SK-N-SH (cell line): ENCODE measurements around the gene CD2. TPM values are rescaled to one million over a fixed set of nuclear protein-coding genes. Genes with fewer than 3 reads are reported as not detected.

Experiments
- CTCF ChIA-PET: fragments of 300-600, 350-600 bp; formaldehyde crosslinking; extraction: SDS; loops from one replicate; lab custom pipeline; 2021; lab: Yijun Ruan, JAX
- POLR2A ChIA-PET: fragments of 350-600 bp; sonication (Branson Sonifier 250); formaldehyde crosslinking; extraction: SDS; loops from one replicate; lab custom pipeline; 2020; ENCODE audit warnings: antibody characterized with exemption, inconsistent platforms; lab: Yijun Ruan, JAX
- DNase-seq: peaks from one replicate; pipeline ENCODE4 v3.0.0; 2012
- H2AFZ ChIP-seq: fragments of 200-600 bp; sonication (generic); 2 replicates; pipeline ENCODE4 v1.8.1; 2016; ENCODE audit warnings: antibody characterized with exemption, mild to moderate bottlenecking, low read depth
- H3F3A ChIP-seq: fragments of 200-600 bp; sonication (generic); replicated peaks from 2 replicates; pipeline ENCODE3; 2016; ENCODE audit warnings: antibody characterized with exemption, mild to moderate bottlenecking; ENCODE audit not compliant: insufficient read depth
- H3K27ac ChIP-seq, 2 experiments: fragments of 200-500 bp in 1 of 2; fragments of 200-600 bp in 1 of 2; sonication (Bioruptor generic) in 1 of 2; sonication (generic), shearing (Covaris generic) in 1 of 2; 2 replicates each; pipeline versions ENCODE4 v1.5.1 to v1.6.1; 2014 to 2016; ENCODE audit warnings: low read depth in 2 of 2, inconsistent platforms in 1 of 2, low read length in 1 of 2, mild to moderate bottlenecking in 1 of 2, mixed read lengths in 1 of 2
- H3K27me3 ChIP-seq: fragments of 200-600 bp; sonication (generic), shearing (Covaris generic); 2 replicates; pipeline ENCODE4 v1.6.1; 2016; ENCODE audit warnings: mixed run types; ENCODE audit not compliant: insufficient read depth
- H3K36me3 ChIP-seq, 2 experiments: fragments of 200-500 bp in 1 of 2; fragments of 200-600 bp in 1 of 2; sonication (Bioruptor generic) in 1 of 2; sonication (generic) in 1 of 2; replicated peaks in 1 of 2; 2 replicates each; pipeline versions ENCODE3 to v1.5.1; 2014 to 2016; ENCODE audit warnings: low read length in 1 of 2, mild to moderate bottlenecking in 1 of 2; ENCODE audit not compliant: insufficient read depth in 2 of 2, control insufficient read depth in 1 of 2
- H3K4me1 ChIP-seq, 2 experiments: fragments of 200-500 bp in 1 of 2; fragments of 200-600 bp in 1 of 2; sonication (Bioruptor generic) in 1 of 2; sonication (generic), shearing (Covaris generic) in 1 of 2; 2 replicates each; pipeline versions ENCODE4 v1.5.1 to v1.6.1; 2014 to 2016; ENCODE audit warnings: low read depth in 1 of 2, low read length in 1 of 2, mixed run types in 1 of 2; ENCODE audit not compliant: insufficient read depth in 2 of 2, control insufficient read depth in 1 of 2
- H3K4me2 ChIP-seq: fragments of 200-600 bp; sonication (generic), shearing (Covaris generic); 2 replicates; pipeline ENCODE4 v1.6.1; 2017; ENCODE audit warnings: mixed run types
- H3K4me3 ChIP-seq, 2 experiments: fragments of 200-500 bp in 1 of 2; fragments of 200-600 bp in 1 of 2; sonication (Bioruptor generic) in 1 of 2; sonication (generic), shearing (Covaris generic) in 1 of 2; 2 replicates each; pipeline versions ENCODE4 v1.5.1 to v1.8.1; 2014 to 2016; ENCODE audit warnings: low read depth in 2 of 2, inconsistent platforms in 1 of 2, low read length in 1 of 2, mild to moderate bottlenecking in 1 of 2, mixed read lengths in 1 of 2, moderate library complexity in 1 of 2
- H3K79me2 ChIP-seq: fragments of 200-600 bp; sonication (generic); 2 replicates; pipeline ENCODE4 v1.8.1; 2017; ENCODE audit warnings: mild to moderate bottlenecking; ENCODE audit not compliant: insufficient read depth
- H3K9ac ChIP-seq: fragments of 200-600 bp; sonication (generic); 2 replicates; pipeline ENCODE4 v1.6.1; 2017; ENCODE audit warnings: mixed run types
- H3K9me2 ChIP-seq: fragments of 200-600 bp; sonication (generic); 2 replicates; pipeline ENCODE4 v1.6.1; 2017; ENCODE audit warnings: mixed run types
- H3K9me3 ChIP-seq: fragments of 200-600 bp; sonication (generic); 2 replicates; pipeline ENCODE4 v1.6.1; 2017; ENCODE audit warnings: mixed run types, mild to moderate bottlenecking, moderate library complexity
- H4K20me1 ChIP-seq: fragments of 200-600 bp; sonication (generic); 2 replicates; pipeline ENCODE4 v1.6.1; 2017; ENCODE audit warnings: mild to moderate bottlenecking, mixed run types; ENCODE audit not compliant: insufficient read depth
- CTCF ChIP-seq: fragments of 200-600 bp; sonication (generic); IDR thresholded peaks from 2 replicates; pipeline ENCODE4 v1.6.1; 2017; ENCODE audit warnings: antibody characterized with exemption, mild to moderate bottlenecking, moderate library complexity
- RAD21 ChIP-seq: IDR thresholded peaks from 2 replicates; pipeline ENCODE4 v1.6.1; 2012; ENCODE audit warnings: mild to moderate bottlenecking, low read length
- RXRA ChIP-seq: IDR thresholded peaks from 2 replicates; pipeline ENCODE4 v1.4.0; 2012; ENCODE audit warnings: low read depth, mild to moderate bottlenecking, borderline replicate concordance
- SMC3 ChIP-seq: IDR thresholded peaks from 2 replicates; pipeline ENCODE4 v1.6.1; 2012; ENCODE audit warnings: low read depth, low read length, improper control_type of control experiment
- WGBS: methylation state at CpG from one replicate; pipeline ENCODE4 v1.1.6; 2017; ENCODE audit warnings: low lambda C conversion rate; 5-methylcytosine and 5-hydroxymethylcytosine counted together
- polyA plus RNA-seq, 3 experiments: library from polyadenylated mRNA; depleted of rRNA; stranded (reverse); fragments of >200 nt; gene quantifications; 2 replicates each; pipeline ENCODE4 v1.2.3, GENCODE V29; 2012

Gene CD2
- polyA plus RNA-seq, 1 of the 3 experiments (the other 2 are of a cell fraction): not detected

GRCh38 chr1:116817582-116818064 is 63.4 kb downstream of the CD2 start:
- 65% methylated on average over 2 of the region's 2 CpGs for WGBS
- Histone ChIP-seq H3K4me1 (peaks cover 0 to 8% of the 10 kb centered on the region in 2 experiments; a peak in 2 of 4 replicates), H3K4me2 (no peak overlapping the region), H3K27ac (no peak overlapping the region), H3K27me3 (no peaks in the 10 kb centered on the region), H3K79me2 (no peaks in the 10 kb centered on the region), H3K9me2 (no peaks in the 10 kb centered on the region), H3F3A (no peaks in the 10 kb centered on the region), H3K36me3 (no peaks in the 10 kb centered on the region), H2AFZ (no peak overlapping the region), H3K9ac (no peak overlapping the region), H4K20me1 (no peaks in the 10 kb centered on the region), H3K9me3 (peaks cover 4% of the 10 kb centered on the region; the same call in 1 of the 2 replicates), H3K4me3 (no peak overlapping the region)
- peak; percentile 58 for DNase-seq
- ChIA-PET CTCF (interaction anchor here (0.6 to 1.4 kb wide), 5 partner anchors 36 to 84 kb away, joined by 3 to 7 read pairs (median 4); no protein-coding TSS in a partner anchor), POLR2A (no interaction called here)
- peak; percentile 45 for TF ChIP-seq SMC3
- TF ChIP-seq RXRA: no peak
- peak; percentile 60 for TF ChIP-seq RAD21
- peak; percentile 52 for TF ChIP-seq CTCF

Other genes starting within 250 kb of the CD2 start
- gene CD58, start 183.4 kb upstream of the CD2 start, polyA plus RNA-seq (2012; rRNA removed): 18.1 and 25.9 TPM in 2 replicates
- 3.0 and 3.6 TPM in 2 replicates for gene IGSF3, start 86.7 kb upstream of the CD2 start, polyA plus RNA-seq (2012; rRNA removed)
- 20.7 and 22.4 TPM in 2 replicates for gene PTGFRN, start 155.5 kb downstream of the CD2 start, polyA plus RNA-seq (2012; rRNA removed)
- gene CD101, start 247.3 kb downstream of the CD2 start, polyA plus RNA-seq (2012; rRNA removed): 0.08 and 0.16 TPM in 2 replicates